ENCODE measurements around the gene PRR18.

- TF ChIP-seq POLR2A (IDR thresholded peaks at IDR 0.05) (no peak), POLR2AphosphoS5 (IDR thresholded peaks at IDR 0.05) (no peak)
- TF ChIP-seq, protein P1, sequence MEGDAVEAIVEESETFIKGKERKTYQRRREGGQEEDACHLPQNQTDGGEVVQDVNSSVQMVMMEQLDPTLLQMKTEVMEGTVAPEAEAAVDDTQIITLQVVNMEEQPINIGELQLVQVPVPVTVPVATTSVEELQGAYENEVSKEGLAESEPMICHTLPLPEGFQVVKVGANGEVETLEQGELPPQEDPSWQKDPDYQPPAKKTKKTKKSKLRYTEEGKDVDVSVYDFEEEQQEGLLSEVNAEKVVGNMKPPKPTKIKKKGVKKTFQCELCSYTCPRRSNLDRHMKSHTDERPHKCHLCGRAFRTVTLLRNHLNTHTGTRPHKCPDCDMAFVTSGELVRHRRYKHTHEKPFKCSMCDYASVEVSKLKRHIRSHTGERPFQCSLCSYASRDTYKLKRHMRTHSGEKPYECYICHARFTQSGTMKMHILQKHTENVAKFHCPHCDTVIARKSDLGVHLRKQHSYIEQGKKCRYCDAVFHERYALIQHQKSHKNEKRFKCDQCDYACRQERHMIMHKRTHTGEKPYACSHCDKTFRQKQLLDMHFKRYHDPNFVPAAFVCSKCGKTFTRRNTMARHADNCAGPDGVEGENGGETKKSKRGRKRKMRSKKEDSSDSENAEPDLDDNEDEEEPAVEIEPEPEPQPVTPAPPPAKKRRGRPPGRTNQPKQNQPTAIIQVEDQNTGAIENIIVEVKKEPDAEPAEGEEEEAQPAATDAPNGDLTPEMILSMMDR (IDR thresholded peaks at IDR 0.05), result no peak
These were observed 18.8 kb downstream of the PRR18 start for GRCh38 chr6:166289207-166290060.
